Glomerular visceral epithelial cell (primary cell): ENCODE data around the gene RING1.

Experiments
- DNase-seq: peaks from one replicate; pipeline ENCODE4 v3.0.0-alpha.2; 2016; ENCODE audit errors: extremely low spot score

The RING1 gene

GRCh38 chr6:33192105-33192646 is 16.1 kb upstream of the RING1 start, which contains the start of gene COL11A2:
TSS of gene COL11A2 (minus strand) at chr6:33192467. CDS start at chr6:33192240, 227 bp downstream.
- no peak for DNase-seq

- DNase-seq = no peak
Measured at GRCh38 chr6:33192671-33193602, 15.4 kb upstream of the RING1 start.

- no peak for DNase-seq
Measured at GRCh38 chr6:33193619-33194018, 14.7 kb upstream of the RING1 start.

GRCh38 chr6:33194431-33194979 is 13.8 kb upstream of the RING1 start:
- DNase-seq = no peak

GRCh38 chr6:33195304-33196165 is 12.8 kb upstream of the RING1 start:
- DNase-seq = no peak

GRCh38 chr6:33197431-33198048 is 10.8 kb upstream of the RING1 start:
- peak; percentile 44 for DNase-seq

GRCh38 chr6:33198159-33198852 is 10.0 kb upstream of the RING1 start:
- no peak for DNase-seq

GRCh38 chr6:33198853-33199436 is 9.4 kb upstream of the RING1 start:
- no peak for DNase-seq

GRCh38 chr6:33199687-33200218 is 8.5 kb upstream of the RING1 start:
- peak; percentile 65 for DNase-seq

- peak; percentile 99 for DNase-seq
Measured at GRCh38 chr6:33200219-33201146, 7.8 kb upstream of the RING1 start, which contains the start of the genes RXRB and SLC39A7. TSS of gene RXRB (minus strand) at chr6:33200665. CDS start at chr6:33200476, 189 bp downstream. TSS of gene SLC39A7 (plus strand) at chr6:33200867. CDS start at chr6:33201246, 379 bp downstream.

- no peak for DNase-seq
Measured at GRCh38 chr6:33201147-33201545, 7.2 kb upstream of the RING1 start.

GRCh38 chr6:33201935-33202334 is 6.4 kb upstream of the RING1 start:
- no peak for DNase-seq

GRCh38 chr6:33202799-33203198 is 5.5 kb upstream of the RING1 start:
- no peak for DNase-seq

GRCh38 chr6:33203443-33204164 is 4.7 kb upstream of the RING1 start:
- DNase-seq = no peak

- DNase-seq = no peak
Measured at GRCh38 chr6:33204165-33204414, 4.2 kb upstream of the RING1 start.

- DNase-seq = peak; percentile 91
Measured at GRCh38 chr6:33204415-33205190, 3.7 kb upstream of the RING1 start, which contains the start of gene HSD17B8. TSS of gene HSD17B8 (plus strand) at chr6:33204655. CDS start at chr6:33204669, 14 bp downstream.

GRCh38 chr6:33205191-33206026 is 2.9 kb upstream of the RING1 start:
- peak; percentile 97 for DNase-seq
